Measurements from ENCODE around the gene PTPN21. TPM values are rescaled to one million over a fixed set of nuclear protein-coding genes. Genes with fewer than 3 reads are reported as not detected.

The PTPN21 gene
- total RNA-seq, 1 donor from 2014 or later: 16.2 TPM

GRCh38 chr14:88515499-88516221 is 39.1 kb downstream of the PTPN21 start:
- Histone ChIP-seq H3K4me3 (ENCODE audit: low read length in 3 of 3) (no peak overlapping the region), H3K9ac (ENCODE audit: low read depth in 1 of 3, low read length in 3 of 3) (no peak overlapping the region), H3K27me3 (ENCODE audit: control insufficient read depth in 3 of 3, insufficient read depth in 3 of 3, low read length in 3 of 3) (no peaks in the 10 kb centered on the region), H3K9me3 (ENCODE audit: control insufficient read depth in 3 of 3, low read length in 3 of 3) (no peaks in the 10 kb centered on the region), H3K4me1 (ENCODE audit: control insufficient read depth in 3 of 3, insufficient read depth in 3 of 3, low read length in 3 of 3) (no peaks in the 10 kb centered on the region), H3K36me3 (ENCODE audit: control insufficient read depth in 3 of 3, insufficient read depth in 3 of 3, low read length in 3 of 3) (peaks cover 3 to 15% (median 13%) of the 10 kb centered on the region in 3 donors), H3K27ac (ENCODE audit: low read depth, low read length) (no peak overlapping the region)

- H3K9me3 ChIP-seq (ENCODE audit: control insufficient read depth in 3 of 3, low read length in 3 of 3): no peaks in the 10 kb centered on the region
- no peaks in the 10 kb centered on the region for H3K27me3 ChIP-seq (ENCODE audit: control insufficient read depth in 3 of 3, insufficient read depth in 3 of 3, low read length in 3 of 3)
- no peak overlapping the region for H3K9ac ChIP-seq (ENCODE audit: low read depth in 1 of 3, low read length in 3 of 3)
- no peak overlapping the region for H3K27ac ChIP-seq (ENCODE audit: low read depth, low read length)
- H3K4me3 ChIP-seq (ENCODE audit: low read length in 3 of 3): no peak overlapping the region
- peaks cover 2 to 25% (median 15%) of the 10 kb centered on the region in 3 donors for H3K36me3 ChIP-seq (ENCODE audit: control insufficient read depth in 3 of 3, insufficient read depth in 3 of 3, low read length in 3 of 3)
- no peaks in the 10 kb centered on the region for H3K4me1 ChIP-seq (ENCODE audit: control insufficient read depth in 3 of 3, insufficient read depth in 3 of 3, low read length in 3 of 3)
These were observed 47.6 kb downstream of the PTPN21 start for GRCh38 chr14:88507208-88507607.

- Histone ChIP-seq H3K27me3 (ENCODE audit: control insufficient read depth in 3 of 3, insufficient read depth in 3 of 3, low read length in 3 of 3) (no peaks in the 10 kb centered on the region), H3K36me3 (ENCODE audit: control insufficient read depth in 3 of 3, insufficient read depth in 3 of 3, low read length in 3 of 3) (peaks cover 7 to 27% (median 24%) of the 10 kb centered on the region in 3 donors), H3K4me3 (ENCODE audit: low read length in 3 of 3) (no peak overlapping the region), H3K9me3 (ENCODE audit: control insufficient read depth in 3 of 3, low read length in 3 of 3) (no peaks in the 10 kb centered on the region), H3K9ac (ENCODE audit: low read depth in 1 of 3, low read length in 3 of 3) (no peak overlapping the region), H3K4me1 (ENCODE audit: control insufficient read depth in 3 of 3, insufficient read depth in 3 of 3, low read length in 3 of 3) (no peaks in the 10 kb centered on the region), H3K27ac (ENCODE audit: low read depth, low read length) (no peak overlapping the region)
These were observed 49.2 kb downstream of the PTPN21 start for GRCh38 chr14:88505621-88506020.

GRCh38 chr14:88504602-88505001 is 50.2 kb downstream of the PTPN21 start:
- H3K36me3 ChIP-seq (ENCODE audit: control insufficient read depth in 3 of 3, insufficient read depth in 3 of 3, low read length in 3 of 3): peaks cover 10 to 33% (median 32%) of the 10 kb centered on the region in 3 donors
- no peaks in the 10 kb centered on the region for H3K4me1 ChIP-seq (ENCODE audit: control insufficient read depth in 3 of 3, insufficient read depth in 3 of 3, low read length in 3 of 3)
- no peak overlapping the region for H3K27ac ChIP-seq (ENCODE audit: low read depth, low read length)
- H3K9me3 ChIP-seq (ENCODE audit: control insufficient read depth in 3 of 3, low read length in 3 of 3): no peaks in the 10 kb centered on the region
- H3K27me3 ChIP-seq (ENCODE audit: control insufficient read depth in 3 of 3, insufficient read depth in 3 of 3, low read length in 3 of 3): no peaks in the 10 kb centered on the region
- H3K4me3 ChIP-seq (ENCODE audit: low read length in 3 of 3): no peak overlapping the region
- no peak overlapping the region for H3K9ac ChIP-seq (ENCODE audit: low read depth in 1 of 3, low read length in 3 of 3)

- Histone ChIP-seq H3K4me1 (ENCODE audit: control insufficient read depth in 3 of 3, insufficient read depth in 3 of 3, low read length in 3 of 3) (no peaks in the 10 kb centered on the region), H3K27ac (ENCODE audit: low read depth, low read length) (no peak overlapping the region), H3K27me3 (ENCODE audit: control insufficient read depth in 3 of 3, insufficient read depth in 3 of 3, low read length in 3 of 3) (no peaks in the 10 kb centered on the region), H3K9ac (ENCODE audit: low read depth in 1 of 3, low read length in 3 of 3) (no peak overlapping the region), H3K36me3 (ENCODE audit: control insufficient read depth in 3 of 3, insufficient read depth in 3 of 3, low read length in 3 of 3) (peaks cover 14 to 36% (median 32%) of the 10 kb centered on the region in 3 donors), H3K4me3 (ENCODE audit: low read length in 3 of 3) (no peak overlapping the region), H3K9me3 (ENCODE audit: control insufficient read depth in 3 of 3, low read length in 3 of 3) (no peaks in the 10 kb centered on the region)
These were observed 50.9 kb downstream of the PTPN21 start for GRCh38 chr14:88503754-88504406.

- Histone ChIP-seq H3K36me3 (ENCODE audit: control insufficient read depth in 3 of 3, insufficient read depth in 3 of 3, low read length in 3 of 3) (peaks cover 15 to 37% (median 32%) of the 10 kb centered on the region in 3 donors), H3K27me3 (ENCODE audit: control insufficient read depth in 3 of 3, insufficient read depth in 3 of 3, low read length in 3 of 3) (no peaks in the 10 kb centered on the region), H3K4me1 (ENCODE audit: control insufficient read depth in 3 of 3, insufficient read depth in 3 of 3, low read length in 3 of 3) (no peaks in the 10 kb centered on the region), H3K9ac (ENCODE audit: low read depth in 1 of 3, low read length in 3 of 3) (no peak overlapping the region), H3K27ac (ENCODE audit: low read depth, low read length) (no peak overlapping the region), H3K9me3 (ENCODE audit: control insufficient read depth in 3 of 3, low read length in 3 of 3) (no peaks in the 10 kb centered on the region), H3K4me3 (ENCODE audit: low read length in 3 of 3) (no peak overlapping the region)
These were observed 52.1 kb downstream of the PTPN21 start for GRCh38 chr14:88502740-88503139.

- Histone ChIP-seq H3K27me3 (ENCODE audit: control insufficient read depth in 3 of 3, insufficient read depth in 3 of 3, low read length in 3 of 3) (no peaks in the 10 kb centered on the region), H3K36me3 (ENCODE audit: control insufficient read depth in 3 of 3, insufficient read depth in 3 of 3, low read length in 3 of 3) (peaks cover 19 to 42% (median 37%) of the 10 kb centered on the region in 3 donors), H3K4me1 (ENCODE audit: control insufficient read depth in 3 of 3, insufficient read depth in 3 of 3, low read length in 3 of 3) (no peaks in the 10 kb centered on the region), H3K4me3 (ENCODE audit: low read length in 3 of 3) (no peak overlapping the region), H3K27ac (ENCODE audit: low read depth, low read length) (no peak overlapping the region), H3K9ac (ENCODE audit: low read depth in 1 of 3, low read length in 3 of 3) (no peak overlapping the region), H3K9me3 (ENCODE audit: control insufficient read depth in 3 of 3, low read length in 3 of 3) (no peaks in the 10 kb centered on the region)
These were observed 54.2 kb downstream of the PTPN21 start for GRCh38 chr14:88500611-88501010.

GRCh38 chr14:88499225-88499624 is 55.6 kb downstream of the PTPN21 start:
- Histone ChIP-seq H3K4me1 (ENCODE audit: control insufficient read depth in 3 of 3, insufficient read depth in 3 of 3, low read length in 3 of 3) (no peaks in the 10 kb centered on the region), H3K27me3 (ENCODE audit: control insufficient read depth in 3 of 3, insufficient read depth in 3 of 3, low read length in 3 of 3) (no peaks in the 10 kb centered on the region), H3K4me3 (ENCODE audit: low read length in 3 of 3) (no peak overlapping the region), H3K9me3 (ENCODE audit: control insufficient read depth in 3 of 3, low read length in 3 of 3) (no peaks in the 10 kb centered on the region), H3K36me3 (ENCODE audit: control insufficient read depth in 3 of 3, insufficient read depth in 3 of 3, low read length in 3 of 3) (peaks cover 21 to 48% (median 39%) of the 10 kb centered on the region in 3 donors), H3K9ac (ENCODE audit: low read depth in 1 of 3, low read length in 3 of 3) (no peak overlapping the region), H3K27ac (ENCODE audit: low read depth, low read length) (no peak overlapping the region)

GRCh38 chr14:88496414-88496813 is 58.4 kb downstream of the PTPN21 start:
- no peak overlapping the region for H3K9ac ChIP-seq (ENCODE audit: low read depth in 1 of 3, low read length in 3 of 3)
- no peaks in the 10 kb centered on the region for H3K4me1 ChIP-seq (ENCODE audit: control insufficient read depth in 3 of 3, insufficient read depth in 3 of 3, low read length in 3 of 3)
- no peaks in the 10 kb centered on the region for H3K9me3 ChIP-seq (ENCODE audit: control insufficient read depth in 3 of 3, low read length in 3 of 3)
- no peak overlapping the region for H3K4me3 ChIP-seq (ENCODE audit: low read length in 3 of 3)
- peaks cover 28 to 47% (median 29%) of the 10 kb centered on the region in 3 donors for H3K36me3 ChIP-seq (ENCODE audit: control insufficient read depth in 3 of 3, insufficient read depth in 3 of 3, low read length in 3 of 3)
- H3K27ac ChIP-seq (ENCODE audit: low read depth, low read length): no peak overlapping the region
- H3K27me3 ChIP-seq (ENCODE audit: control insufficient read depth in 3 of 3, insufficient read depth in 3 of 3, low read length in 3 of 3): no peaks in the 10 kb centered on the region

Data from skeletal muscle tissue (tissue), 4 donors.